NCI-H510A (cell line): ENCODE data around the gene MPP3.
"Not testable (repeated sequence)": the region's sequence is repeated elsewhere in the genome, so short reads cannot be mapped to it uniquely, and the experiment has no call there.

Experiments used
- DNase-seq: peaks from one replicate; lab custom pipeline; 2025; lab: John Stamatoyannopoulos, UW

Gene MPP3

DNA sequence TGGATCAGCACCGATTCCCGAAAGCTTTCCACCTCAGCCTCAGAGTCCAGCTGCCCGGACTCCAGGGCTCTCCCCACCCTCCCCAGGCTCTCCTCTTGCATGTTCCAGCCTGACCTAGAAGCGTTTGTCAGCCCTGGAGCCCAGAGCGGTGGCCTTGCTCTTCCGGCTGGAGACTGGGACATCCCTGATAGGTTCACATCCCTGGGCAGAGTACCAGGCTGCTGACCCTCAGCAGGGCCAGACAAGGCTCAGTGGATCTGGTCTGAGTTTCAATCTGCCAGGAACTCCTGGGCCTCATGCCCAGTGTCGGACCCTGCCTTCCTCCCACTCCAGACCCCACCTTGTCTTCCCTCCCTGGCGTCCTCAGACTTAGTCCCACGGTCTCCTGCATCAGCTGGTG lies 29.0 kb upstream of the MPP3 start:
- no peak for DNase-seq

DNA sequence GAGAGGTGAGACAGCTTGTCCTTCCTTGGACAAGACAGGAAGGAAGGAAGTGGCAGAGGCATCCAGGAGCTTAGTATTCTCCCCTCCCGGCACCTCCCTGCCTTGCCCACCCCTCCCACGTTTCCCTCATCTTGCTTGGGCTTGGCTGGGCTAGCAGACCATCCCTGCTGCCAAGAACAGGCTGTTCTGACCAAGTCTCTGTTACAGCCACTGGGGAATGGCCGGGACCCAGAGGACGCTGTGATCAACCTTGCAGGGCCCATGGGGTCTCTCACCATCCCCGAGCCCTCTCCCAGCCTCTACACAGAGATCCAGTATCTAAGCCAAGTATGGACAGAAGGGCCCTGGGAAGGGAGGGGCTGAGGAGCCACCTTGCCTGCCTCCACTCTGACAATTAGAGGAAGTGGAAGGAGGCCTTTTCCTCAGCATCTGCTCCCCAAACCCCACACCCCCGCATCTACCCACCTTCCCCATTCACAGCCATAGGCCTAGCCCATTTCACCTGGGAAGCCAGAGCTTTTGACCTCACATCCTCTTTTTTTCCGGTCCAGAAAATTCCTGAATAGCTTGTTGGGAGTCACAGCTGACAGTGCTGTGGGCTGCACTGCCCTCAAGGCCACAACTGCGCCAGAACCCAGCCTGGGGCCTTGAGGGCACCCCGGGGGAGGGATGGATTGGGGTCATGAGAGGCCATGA lies 28.1 kb upstream of the MPP3 start:
- no peak for DNase-seq

DNA sequence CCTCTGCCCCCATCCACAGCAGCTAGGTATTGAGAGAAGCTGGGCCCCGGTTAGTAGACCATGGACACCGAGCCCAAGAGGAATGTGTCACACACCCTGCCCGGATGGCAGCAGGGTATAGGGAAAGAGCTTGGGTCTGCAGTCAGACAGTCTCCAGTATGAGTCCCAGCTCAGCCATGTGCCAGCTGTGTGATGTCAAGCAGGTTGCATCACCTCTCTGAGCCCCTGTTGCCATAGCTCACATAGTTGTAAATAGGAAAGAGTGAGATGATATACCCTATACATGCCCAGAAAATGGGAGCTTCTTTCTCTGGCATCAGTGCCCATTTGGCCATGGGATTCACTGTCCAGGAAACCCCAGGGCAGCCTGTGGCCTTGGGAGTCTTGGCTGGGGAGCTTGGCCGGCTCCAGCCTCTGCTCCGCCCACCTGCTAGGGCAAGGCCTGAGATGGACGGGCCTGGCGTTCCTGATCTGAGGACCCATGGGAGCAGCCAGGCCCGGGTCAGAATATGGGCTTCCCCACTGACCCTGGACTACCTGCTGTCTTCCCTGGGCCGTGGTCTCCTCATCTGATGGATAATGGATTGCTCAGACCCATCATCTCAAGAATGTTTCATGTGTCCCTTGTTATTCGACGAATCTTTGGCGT lies 27.3 kb upstream of the MPP3 start:
- DNase-seq: no peak

DNA sequence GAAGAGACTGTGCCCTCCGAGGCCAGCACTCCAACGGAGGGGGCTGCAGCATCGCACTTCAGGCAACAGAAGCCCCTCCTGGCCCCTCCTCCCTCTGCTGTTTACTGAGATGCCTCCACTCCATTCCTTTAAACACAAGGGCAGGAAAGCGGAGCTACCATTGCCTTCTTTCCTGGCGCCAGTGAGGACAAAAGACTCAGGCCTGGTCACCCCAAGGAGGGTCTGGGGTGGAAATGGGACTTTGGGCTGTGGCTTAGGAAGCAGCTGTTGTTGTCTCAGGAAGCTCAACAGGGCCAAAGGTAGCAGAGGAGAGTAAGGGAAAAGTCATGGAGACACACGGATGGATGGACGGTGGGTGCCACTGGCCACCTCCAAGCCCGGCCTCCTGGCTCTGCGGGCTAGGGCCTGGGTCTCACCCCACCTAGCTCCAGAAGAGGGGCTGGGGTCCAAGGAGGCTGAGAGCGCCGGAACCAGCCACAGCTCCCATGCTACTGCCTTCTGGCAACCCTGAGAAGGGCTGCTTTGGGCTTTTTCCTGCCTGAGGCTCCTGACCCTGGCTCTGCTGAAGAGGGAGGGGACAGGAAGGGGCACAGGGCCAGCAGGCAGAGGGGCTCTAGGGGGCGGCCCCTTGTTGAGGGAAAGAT lies 25.1 kb upstream of the MPP3 start:
- DNase-seq: no peak

DNA sequence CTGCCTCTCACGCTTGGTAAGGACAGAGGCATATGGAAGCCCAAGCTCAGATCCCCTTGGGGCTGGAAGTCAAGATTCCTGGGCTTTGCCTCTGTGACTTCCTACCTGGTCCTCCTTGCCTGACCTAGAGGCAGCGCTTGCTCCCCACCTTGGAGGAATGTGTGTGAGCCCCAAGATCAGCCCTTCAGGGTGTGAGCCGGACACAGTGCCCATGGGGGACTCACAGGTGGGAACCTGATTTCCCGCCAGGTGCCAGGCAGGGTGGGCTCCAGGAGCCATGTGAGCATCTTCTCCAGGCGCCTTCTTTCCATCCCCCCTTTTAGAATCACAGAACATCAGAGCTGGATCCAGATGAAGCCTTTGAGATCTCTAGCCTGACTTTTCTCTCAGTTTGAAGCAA lies 24.2 kb upstream of the MPP3 start:
- DNase-seq: no peak

DNA sequence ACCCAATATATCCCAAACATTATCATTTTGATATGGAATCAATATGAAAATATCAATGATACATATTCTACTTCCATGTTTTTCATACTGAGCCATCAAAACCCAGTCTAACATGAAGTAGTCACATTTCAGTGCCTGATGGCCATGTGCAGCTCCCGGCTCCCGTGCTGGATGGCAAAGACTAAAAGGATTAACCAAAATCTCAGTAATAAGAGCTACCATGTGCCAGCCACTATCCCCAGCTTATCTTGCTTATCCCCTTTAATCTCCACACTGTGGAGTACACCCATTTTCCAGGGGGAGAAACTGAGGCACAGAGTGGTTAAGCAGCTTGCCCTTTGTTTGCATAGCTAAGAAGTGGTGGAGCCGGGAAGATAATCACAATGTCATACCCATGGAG lies 23.2 kb upstream of the MPP3 start:
- DNase-seq: no peak

DNA sequence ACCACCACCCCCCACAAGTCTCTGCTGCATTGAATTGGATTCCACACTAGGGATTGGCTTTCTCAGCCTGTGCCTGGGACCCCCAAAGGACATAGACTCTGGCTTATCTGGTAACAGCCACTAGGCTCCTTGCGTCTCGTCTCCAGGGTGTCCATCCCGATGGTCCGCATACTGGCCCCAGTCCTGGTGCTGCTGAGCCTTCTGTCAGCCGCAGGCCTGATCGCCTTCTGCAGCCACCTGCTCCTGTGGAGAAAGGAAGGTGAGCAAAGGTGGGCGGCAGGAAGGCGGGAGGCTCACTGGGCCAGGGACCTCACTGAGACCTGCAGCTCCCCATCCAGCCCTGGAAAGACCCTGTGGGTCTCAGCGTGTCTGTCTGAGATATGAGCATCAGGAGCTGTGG lies 22.1 kb upstream of the MPP3 start:
- DNase-seq: no peak

DNA sequence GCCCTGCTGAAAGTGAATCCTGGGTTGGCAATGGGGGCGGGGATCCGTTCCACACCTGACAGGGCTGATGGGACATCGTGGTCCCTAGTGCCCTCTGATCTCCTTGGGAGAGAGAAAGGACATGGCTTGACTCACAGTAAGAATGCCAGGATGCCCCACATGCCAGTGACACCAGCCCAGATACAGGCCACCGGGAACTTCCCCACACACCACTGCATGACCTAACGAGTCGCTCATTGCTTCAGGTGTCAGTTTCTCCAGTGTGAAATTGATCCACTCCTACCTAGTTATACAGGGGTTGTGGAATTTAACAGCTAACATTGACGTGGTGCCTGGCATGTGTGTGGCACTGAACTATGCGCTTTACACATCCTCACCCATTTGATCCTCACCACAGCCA lies 21.6 kb upstream of the MPP3 start:
- DNase-seq: no peak

DNA sequence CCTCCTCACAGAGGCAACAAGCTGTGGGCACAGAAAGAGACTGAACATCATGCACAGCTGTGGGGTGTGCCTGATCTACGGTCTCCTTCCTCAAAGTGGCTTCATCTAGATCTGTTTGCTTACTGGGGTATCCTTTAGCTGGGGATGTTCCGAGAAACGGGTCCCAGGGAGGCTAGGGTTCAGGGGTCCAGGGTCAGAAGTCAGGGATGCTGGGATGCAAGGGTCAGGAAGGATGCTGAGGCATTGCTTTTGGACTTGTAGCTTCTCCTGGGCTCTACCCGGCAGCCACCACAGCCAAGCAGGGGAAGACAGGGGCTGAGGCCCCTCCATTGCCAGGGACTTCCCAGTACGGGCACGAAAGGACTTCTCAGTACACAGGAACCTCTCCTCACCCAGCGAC lies 20.6 kb upstream of the MPP3 start:
- no peak for DNase-seq

DNA sequence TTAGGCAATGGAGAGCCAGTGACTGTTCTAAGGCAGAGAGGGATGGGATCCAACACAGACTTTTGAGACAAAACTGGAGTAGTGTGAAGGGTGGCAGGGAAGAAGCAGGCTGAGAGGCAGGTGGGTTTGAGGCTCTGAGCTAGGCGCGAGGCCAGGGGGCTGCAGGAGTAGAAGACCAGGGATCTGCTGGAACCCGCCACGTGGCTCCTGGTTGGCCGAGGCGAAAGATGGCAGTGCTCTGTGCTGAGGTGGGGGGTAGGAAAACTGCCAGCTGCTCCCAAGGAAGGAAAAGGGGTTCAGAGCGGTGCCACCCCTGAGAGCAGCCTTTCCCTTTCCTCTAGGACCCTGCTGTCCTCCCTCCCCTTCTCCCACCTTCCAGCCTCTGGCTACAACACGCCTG lies 19.6 kb upstream of the MPP3 start:
- DNase-seq: no peak

DNA sequence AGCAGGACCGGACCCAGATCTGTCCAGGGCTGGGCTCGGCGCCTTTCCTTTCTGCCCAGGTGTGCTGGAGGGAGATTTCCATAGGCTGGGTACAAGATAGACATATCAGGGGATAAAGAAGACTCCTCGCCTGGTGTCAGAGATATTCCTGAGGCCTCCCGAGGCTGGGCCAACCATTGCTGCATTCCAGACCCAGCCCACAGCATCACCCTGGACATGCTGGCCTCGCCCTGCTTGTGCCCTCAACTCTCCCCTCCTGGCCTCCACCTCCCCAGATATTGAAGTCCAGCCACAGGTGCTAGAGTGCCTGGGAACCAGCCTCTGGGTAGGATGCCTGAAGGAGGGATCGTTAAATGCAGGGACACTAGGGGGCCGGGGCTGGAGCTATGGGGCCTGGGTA lies 16.2 kb upstream of the MPP3 start:
- no peak for DNase-seq

DNA sequence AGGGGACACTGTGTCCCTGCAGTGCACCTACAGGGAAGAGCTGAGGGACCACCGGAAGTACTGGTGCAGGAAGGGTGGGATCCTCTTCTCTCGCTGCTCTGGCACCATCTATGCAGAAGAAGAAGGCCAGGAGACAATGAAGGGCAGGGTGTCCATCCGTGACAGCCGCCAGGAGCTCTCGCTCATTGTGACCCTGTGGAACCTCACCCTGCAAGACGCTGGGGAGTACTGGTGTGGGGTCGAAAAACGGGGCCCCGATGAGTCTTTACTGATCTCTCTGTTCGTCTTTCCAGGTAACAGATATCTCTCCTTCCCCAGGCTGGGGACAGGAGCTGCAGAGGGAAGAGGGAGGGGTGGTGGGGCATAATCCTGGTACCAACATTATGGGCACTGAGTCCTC lies 15.7 kb upstream of the MPP3 start:
- no peak for DNase-seq

DNA sequence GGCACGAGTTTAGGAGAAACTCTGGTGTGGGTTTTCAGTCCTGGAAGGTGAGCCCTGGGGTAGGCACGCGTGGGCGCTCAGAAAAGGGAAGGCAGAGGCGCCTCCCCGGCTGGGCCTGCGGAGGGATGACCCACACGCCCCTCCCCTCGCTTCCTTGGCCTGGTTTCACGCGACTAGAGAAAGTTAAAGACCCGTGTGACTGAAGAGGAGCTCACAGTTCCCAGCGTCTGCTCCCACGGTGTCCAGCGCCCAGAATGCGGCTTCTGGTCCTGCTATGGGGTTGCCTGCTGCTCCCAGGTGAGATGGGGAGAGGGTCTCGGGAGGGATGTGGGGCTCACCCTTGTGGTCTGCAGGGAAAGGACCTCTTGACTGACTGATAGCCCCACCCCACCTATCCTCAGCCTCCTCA lies 14.0 kb upstream of the MPP3 start, which contains the start of gene CD300LG:
CD300LG (plus strand) TSS at position 214 of the 409 bp plus-strand sequence; CDS start at position 255, 41 bp downstream.
- no peak for DNase-seq

DNA sequence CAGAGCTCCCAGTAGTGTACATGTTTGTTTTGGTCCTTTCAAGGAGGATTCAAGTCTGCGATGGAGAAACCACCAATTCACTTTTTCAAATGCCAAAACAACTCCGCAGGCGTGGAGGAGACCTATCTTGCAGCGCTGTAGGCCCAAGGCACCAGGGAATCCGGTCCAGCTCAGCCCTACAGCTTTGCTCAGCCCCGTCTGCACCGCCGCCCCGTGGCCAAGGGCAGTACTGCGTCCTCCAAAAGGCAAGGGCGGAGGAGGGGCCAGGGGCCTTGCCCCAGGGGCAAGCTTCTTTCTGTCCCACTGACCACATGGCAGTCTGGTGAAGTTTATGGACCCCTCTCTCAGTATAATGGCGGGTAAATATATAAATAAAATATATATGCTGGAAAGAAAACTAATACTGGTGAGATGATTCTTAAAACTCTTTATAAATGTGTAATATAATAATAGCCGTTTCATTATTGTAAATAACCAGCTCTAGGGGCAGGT lies 13.3 kb upstream of the MPP3 start:
- DNase-seq: peak; percentile 9

DNA sequence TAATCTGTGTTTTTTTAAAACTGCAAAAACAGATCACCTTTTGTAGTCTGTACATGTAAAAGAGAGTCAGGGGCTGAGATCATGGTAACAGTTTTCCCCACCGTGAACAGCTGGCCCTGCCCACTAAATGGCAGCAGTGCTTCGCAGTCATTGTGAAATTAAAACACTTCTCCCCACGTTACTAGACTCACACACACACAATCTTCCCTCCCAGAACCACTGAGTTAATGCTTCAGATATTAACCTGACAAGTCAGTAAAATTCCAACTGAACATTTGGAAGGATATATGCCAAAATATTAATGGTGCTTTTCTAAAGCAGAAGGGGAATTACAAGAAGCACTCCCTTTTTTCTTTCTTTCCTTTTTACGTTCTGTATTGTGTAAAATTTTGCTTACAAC lies 12.8 kb upstream of the MPP3 start:
- no peak for DNase-seq

DNA sequence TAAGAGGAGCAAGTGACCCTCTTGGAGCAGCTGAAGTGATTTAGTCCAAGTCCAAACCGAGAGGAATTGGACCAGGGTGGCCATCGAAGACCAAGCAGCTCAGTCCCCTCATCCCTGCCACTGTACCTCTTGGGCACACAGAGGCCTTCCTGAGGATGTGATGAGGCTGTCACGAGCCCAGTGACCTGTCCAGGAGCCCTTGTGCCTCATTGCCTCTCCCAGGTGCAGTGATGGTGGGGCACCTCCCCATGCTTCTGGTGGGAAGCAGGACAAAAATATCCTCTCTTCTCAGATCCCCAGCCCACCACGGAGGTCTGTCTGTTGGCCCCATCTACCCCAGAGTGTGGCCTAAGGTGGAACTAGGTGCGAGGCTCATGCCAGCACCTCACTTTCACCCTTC lies 11.3 kb upstream of the MPP3 start:
- no peak for DNase-seq

DNA sequence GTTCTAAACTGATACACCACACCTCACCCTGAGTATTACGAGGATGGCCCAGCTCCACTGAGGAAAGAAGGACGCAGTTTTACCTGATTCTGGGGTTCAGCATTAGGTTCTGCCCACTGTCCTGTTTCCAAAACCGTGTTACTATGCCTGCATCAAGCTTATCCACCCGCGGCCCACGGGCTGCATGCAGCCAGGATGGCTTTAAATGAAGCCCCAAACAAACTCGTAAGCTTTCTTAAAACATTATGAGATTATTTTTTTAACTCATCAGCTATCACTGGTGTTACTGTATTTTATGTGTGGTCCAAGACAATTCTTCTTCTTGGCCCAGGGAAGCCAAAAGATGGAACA lies 10.0 kb upstream of the MPP3 start:
- DNase-seq: no peak

DNA sequence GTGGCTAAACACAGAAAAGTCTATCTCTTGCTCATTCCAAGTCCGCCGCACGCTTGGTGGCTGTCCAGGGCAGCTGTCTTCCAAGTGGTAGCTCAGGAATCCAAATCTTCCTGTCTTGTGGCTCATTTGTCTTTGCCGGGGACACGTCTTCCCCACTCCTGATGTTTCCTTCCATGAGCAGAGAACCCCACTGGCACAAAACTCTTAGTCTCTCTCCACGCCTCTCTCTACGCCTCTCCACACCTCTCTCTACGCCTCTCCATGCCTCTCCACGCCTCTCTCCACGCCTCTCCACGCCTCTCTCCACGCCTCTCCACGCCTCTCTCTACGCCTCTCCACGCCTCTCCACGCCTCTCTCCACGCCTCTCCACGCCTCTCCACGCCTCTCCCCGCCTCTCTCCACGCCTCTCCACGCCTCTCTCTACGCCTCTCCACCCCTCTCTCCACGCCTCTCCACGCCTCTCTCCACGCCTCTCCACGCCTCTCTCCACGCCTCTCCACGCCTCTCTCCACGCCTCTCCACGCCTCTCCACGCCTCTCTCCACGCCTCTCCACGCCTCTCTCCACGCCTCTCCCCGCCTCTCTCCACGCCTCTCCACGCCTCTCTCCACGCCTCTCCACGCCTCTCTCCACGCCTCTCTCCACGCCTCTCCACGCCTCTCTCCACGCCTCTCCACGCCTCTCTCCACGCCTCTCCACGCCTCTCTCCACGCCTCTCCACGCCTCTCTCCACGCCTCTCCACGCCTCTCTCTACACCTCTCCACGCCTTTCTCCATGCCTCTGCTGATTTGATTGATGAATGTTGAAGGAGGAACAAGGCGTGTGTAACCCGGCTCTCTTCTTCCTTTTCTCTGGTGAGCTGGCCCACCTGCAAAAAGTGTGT lies 9.4 kb upstream of the MPP3 start:
- not testable (repeated sequence) for DNase-seq

DNA sequence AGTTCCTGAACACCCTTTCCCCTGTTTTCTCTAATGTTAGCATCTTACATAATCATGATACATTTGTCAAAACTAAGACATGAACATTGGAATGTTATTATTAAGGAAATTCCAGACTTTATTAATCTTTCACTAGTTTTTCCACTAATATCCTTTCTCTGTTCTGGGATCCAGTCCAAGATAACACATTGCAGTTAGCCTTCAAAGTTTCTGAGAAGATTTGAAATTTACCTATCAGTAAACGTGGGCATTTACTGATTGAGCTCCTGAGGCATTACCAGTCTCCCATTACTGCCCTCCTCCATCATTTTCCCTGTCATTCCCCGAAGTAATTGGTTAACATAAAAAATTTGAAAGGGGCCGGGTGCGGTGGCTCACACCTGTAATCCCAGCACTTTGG lies 8.3 kb upstream of the MPP3 start:
- DNase-seq: no peak

DNA sequence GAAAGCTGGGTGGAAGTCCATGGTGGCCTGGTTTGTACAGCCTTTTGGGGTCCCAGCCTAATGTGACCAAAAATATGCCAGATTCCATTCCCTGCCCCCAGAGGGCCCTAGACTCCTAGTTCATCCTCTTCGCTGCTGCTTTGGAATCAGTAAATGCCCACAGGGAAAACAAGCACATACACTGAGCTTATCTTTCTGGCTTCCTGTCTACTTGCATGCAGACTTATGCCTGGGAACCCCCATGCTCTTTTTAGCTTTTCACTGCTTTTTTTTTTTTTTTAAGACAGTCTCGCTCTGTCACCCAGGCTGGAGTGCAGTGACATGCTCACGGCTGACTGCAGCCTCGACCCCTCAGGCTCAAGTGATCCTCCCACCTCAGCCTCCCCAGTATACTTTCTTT lies 7.9 kb upstream of the MPP3 start:
- DNase-seq: no peak

DNA sequence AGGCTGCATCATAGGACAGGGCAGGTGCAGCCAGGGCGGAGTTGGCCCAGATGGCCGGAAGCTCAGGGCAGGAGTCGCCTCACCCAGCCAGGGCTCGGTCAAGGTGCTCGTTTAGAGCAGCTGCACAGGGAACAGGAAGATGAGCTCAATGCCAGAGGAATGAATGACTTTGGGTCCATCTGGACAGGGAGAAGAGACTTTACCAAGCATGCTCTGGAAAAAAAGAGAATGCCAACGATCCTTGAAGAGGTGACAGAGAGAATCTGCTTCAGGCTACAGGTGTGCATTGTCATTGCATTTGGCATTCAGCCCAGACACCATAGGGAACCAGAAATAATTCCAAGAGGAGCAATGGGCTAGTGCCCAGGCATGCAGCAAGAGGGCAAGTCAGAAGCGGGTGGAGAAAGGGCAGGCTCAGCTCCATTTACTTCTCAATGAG lies 6.7 kb upstream of the MPP3 start:
- peak; percentile 97 for DNase-seq

DNA sequence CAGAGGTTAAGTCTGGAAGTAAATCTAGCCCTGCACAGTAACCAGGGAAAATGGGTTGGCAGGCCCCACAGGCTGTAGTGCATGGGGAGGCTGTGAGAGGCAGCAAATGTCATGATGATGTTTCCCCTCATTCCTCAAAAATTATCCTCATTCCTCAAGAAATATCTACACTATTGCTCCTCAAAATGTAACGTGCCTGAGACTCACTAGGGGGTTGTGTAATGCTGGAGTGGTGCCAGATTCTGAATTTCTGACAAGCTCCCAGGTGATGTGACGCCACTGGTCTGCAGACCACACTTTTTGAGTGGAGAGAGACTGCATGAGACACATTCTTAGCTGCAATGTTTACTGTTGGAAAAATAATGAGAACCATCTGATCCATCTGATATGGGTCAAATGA lies 1.2 kb upstream of the MPP3 start:
- no peak for DNase-seq
